Measurements from ENCODE around the gene CHIC1.
"Not testable (repeated sequence)": the region's sequence is repeated elsewhere in the genome, so short reads cannot be mapped to it uniquely, and the experiment has no call there.

CHIC1 gene

DNA sequence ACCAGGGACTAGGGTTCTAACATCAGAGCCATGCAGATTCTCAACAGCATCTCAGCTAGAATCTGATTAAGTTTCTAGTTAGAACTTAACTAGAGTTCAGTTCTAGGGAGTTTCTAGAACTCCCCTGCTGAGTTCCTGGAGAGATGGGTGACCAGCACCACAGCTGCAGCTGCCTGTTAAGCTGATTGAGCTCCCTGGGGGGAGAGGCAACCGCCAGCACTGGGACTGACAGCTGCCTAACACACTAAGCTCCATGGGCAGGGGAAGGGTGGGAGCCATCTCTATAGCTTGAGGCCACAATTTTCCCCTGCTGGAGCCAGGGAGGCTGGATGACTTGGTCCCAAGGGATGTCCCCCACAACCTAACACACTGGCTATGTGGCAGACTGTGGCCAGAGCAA, 84.2 kb downstream of the CHIC1 start:
- Histone ChIP-seq H3K79me2 (ENCODE audit: insufficient read depth, low read length) (no peaks in the 10 kb centered on the region), H3F3A (ENCODE audit: insufficient read depth, low read length) (no peaks in the 10 kb centered on the region), H3K9ac (ENCODE audit: low read length) (no peak overlapping the region), H3K36me3 (ENCODE audit: insufficient read depth, low read length) (no peaks in the 10 kb centered on the region), H3K4me1 (ENCODE audit: insufficient read depth, low read length, severe bottlenecking) (no peaks in the 10 kb centered on the region), H2AFZ (ENCODE audit: low read length) (no peak overlapping the region), H3K27ac (ENCODE audit: low read depth, low read length, poor library complexity, severe bottlenecking) (no peak overlapping the region), H3K9me3 (ENCODE audit: low read length) (no peaks in the 10 kb centered on the region), H3K9me2 (ENCODE audit: low read depth, low read length) (no peaks in the 10 kb centered on the region), H4K20me1 (ENCODE audit: insufficient read depth, low read length) (no peaks in the 10 kb centered on the region), H3K27me3 (ENCODE audit: insufficient read depth, low read length) (no peaks in the 10 kb centered on the region), H3K4me2 (ENCODE audit: low read length) (no peak overlapping the region), H3K4me3 (ENCODE audit: low read depth, low read length, poor library complexity, severe bottlenecking) (no peak overlapping the region)
- no peak for TF ChIP-seq EZH2 (IDR thresholded peaks at IDR 0.05; ENCODE audit: borderline replicate concordance, low read length)
- TF ChIP-seq, protein P1, sequence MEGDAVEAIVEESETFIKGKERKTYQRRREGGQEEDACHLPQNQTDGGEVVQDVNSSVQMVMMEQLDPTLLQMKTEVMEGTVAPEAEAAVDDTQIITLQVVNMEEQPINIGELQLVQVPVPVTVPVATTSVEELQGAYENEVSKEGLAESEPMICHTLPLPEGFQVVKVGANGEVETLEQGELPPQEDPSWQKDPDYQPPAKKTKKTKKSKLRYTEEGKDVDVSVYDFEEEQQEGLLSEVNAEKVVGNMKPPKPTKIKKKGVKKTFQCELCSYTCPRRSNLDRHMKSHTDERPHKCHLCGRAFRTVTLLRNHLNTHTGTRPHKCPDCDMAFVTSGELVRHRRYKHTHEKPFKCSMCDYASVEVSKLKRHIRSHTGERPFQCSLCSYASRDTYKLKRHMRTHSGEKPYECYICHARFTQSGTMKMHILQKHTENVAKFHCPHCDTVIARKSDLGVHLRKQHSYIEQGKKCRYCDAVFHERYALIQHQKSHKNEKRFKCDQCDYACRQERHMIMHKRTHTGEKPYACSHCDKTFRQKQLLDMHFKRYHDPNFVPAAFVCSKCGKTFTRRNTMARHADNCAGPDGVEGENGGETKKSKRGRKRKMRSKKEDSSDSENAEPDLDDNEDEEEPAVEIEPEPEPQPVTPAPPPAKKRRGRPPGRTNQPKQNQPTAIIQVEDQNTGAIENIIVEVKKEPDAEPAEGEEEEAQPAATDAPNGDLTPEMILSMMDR (IDR thresholded peaks at IDR 0.05; ENCODE audit: low read length) = no peak

DNA sequence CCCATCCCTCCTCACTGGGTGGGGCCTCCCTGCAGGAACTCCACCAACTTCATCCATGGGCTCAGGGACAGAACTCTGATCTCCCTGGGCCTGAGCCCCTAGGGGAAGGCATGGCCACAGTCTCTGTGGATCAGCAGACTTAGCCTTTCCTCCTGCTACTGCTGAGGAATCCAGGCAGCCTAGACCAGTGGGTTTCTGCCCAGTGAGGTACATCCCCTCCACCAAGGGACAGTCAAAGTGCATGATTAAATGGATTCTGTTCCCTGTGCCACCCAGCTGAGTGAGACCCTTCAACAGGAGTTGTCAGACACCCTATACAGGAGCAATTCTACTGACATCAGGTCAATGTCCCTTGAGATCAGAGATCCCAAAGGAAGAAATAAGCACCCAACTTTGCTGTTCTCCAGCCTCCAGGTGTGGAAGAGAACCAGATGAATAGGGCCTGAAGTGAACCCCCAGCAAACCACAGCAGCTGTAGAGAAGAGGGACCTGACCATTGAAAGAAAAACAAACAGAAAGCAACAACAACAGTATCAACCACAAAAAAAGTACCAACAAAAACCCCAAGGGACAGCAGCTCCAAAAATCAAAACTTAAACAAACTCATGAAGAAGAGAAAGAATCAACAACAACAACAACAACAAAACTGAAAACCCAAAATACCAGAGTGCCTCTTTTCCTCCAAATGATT, 84.8 kb downstream of the CHIC1 start:
- Histone ChIP-seq H3K9me3 (ENCODE audit: low read length) (no peaks in the 10 kb centered on the region), H3F3A (ENCODE audit: insufficient read depth, low read length) (no peaks in the 10 kb centered on the region), H3K36me3 (ENCODE audit: insufficient read depth, low read length) (no peaks in the 10 kb centered on the region), H3K9ac (ENCODE audit: low read length) (no peak overlapping the region), H3K4me2 (ENCODE audit: low read length) (no peak overlapping the region), H4K20me1 (ENCODE audit: insufficient read depth, low read length) (no peaks in the 10 kb centered on the region), H3K4me3 (ENCODE audit: low read depth, low read length, poor library complexity, severe bottlenecking) (no peak overlapping the region), H3K27ac (ENCODE audit: low read depth, low read length, poor library complexity, severe bottlenecking) (no peak overlapping the region), H2AFZ (ENCODE audit: low read length) (no peak overlapping the region), H3K27me3 (ENCODE audit: insufficient read depth, low read length) (no peaks in the 10 kb centered on the region), H3K4me1 (ENCODE audit: insufficient read depth, low read length, severe bottlenecking) (no peaks in the 10 kb centered on the region), H3K9me2 (ENCODE audit: low read depth, low read length) (no peaks in the 10 kb centered on the region), H3K79me2 (ENCODE audit: insufficient read depth, low read length) (no peaks in the 10 kb centered on the region)
- TF ChIP-seq, protein P1 (IDR thresholded peaks at IDR 0.05; ENCODE audit: low read length) = no peak
- no peak for TF ChIP-seq EZH2 (IDR thresholded peaks at IDR 0.05; ENCODE audit: borderline replicate concordance, low read length)

GRCh38 chrX:73661322-73661721, 98.3 kb downstream of the CHIC1 start:
- not testable (repeated sequence) for H3K4me1 ChIP-seq (ENCODE audit: insufficient read depth, low read length, severe bottlenecking); H3K27me3 ChIP-seq (ENCODE audit: insufficient read depth, low read length); H2AFZ ChIP-seq (ENCODE audit: low read length); H3K9ac ChIP-seq (ENCODE audit: low read length); H3K9me2 ChIP-seq (ENCODE audit: low read depth, low read length); H3F3A ChIP-seq (ENCODE audit: insufficient read depth, low read length); H3K4me2 ChIP-seq (ENCODE audit: low read length); H4K20me1 ChIP-seq (ENCODE audit: insufficient read depth, low read length); H3K79me2 ChIP-seq (ENCODE audit: insufficient read depth, low read length); H3K4me3 ChIP-seq (ENCODE audit: low read depth, low read length, poor library complexity, severe bottlenecking); H3K9me3 ChIP-seq (ENCODE audit: low read length); H3K36me3 ChIP-seq (ENCODE audit: insufficient read depth, low read length); H3K27ac ChIP-seq (ENCODE audit: low read depth, low read length, poor library complexity, severe bottlenecking)

DNA sequence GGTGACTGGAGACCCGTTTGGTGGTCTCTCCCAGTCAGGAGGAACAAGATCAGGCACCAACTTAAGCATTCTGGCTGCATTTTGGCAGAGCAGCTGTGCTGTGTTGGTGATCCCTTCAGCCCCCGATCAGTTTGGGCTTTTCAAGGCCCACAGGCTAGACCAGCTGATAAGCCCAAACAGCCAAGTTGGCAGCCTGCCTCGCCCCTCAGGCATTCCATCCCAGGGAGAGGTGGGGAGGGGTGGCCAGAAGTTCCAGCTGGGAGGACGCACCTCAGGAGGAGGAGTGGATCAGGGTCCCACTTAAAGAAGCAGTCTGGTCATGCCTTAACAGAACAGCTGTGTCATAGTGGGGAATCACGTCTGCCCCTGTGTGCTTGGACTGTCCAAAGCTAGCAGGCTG, 105.8 kb downstream of the CHIC1 start:
- Histone ChIP-seq H3K36me3 (ENCODE audit: insufficient read depth, low read length) (no peaks in the 10 kb centered on the region), H3K27me3 (ENCODE audit: insufficient read depth, low read length) (no peaks in the 10 kb centered on the region), H3K4me2 (ENCODE audit: low read length) (no peak overlapping the region), H4K20me1 (ENCODE audit: insufficient read depth, low read length) (no peaks in the 10 kb centered on the region), H3K9ac (ENCODE audit: low read length) (no peak overlapping the region), H3K4me3 (ENCODE audit: low read depth, low read length, poor library complexity, severe bottlenecking) (no peak overlapping the region), H3F3A (ENCODE audit: insufficient read depth, low read length) (no peaks in the 10 kb centered on the region), H3K9me2 (ENCODE audit: low read depth, low read length) (no peaks in the 10 kb centered on the region), H2AFZ (ENCODE audit: low read length) (no peak overlapping the region), H3K9me3 (ENCODE audit: low read length) (no peaks in the 10 kb centered on the region), H3K27ac (ENCODE audit: low read depth, low read length, poor library complexity, severe bottlenecking) (no peak overlapping the region), H3K79me2 (ENCODE audit: insufficient read depth, low read length) (no peaks in the 10 kb centered on the region), H3K4me1 (ENCODE audit: insufficient read depth, low read length, severe bottlenecking) (no peaks in the 10 kb centered on the region)
- no peak for TF ChIP-seq EZH2 (IDR thresholded peaks at IDR 0.05; ENCODE audit: borderline replicate concordance, low read length)
- TF ChIP-seq, protein P1 (IDR thresholded peaks at IDR 0.05; ENCODE audit: low read length) = no peak

Measured in OCI-LY1 (cell line).